NCI-H510A treated with DMSO at 0.1 percent for 48 hours (cell line): ENCODE data around the gene KIAA0319L.
"Not testable (repeated sequence)": the region's sequence is repeated elsewhere in the genome, so short reads cannot be mapped to it uniquely, and the experiment has no call there.

Experiments used
- DNase-seq: peaks from one replicate; lab custom pipeline; 2025; lab: John Stamatoyannopoulos, UW

The KIAA0319L gene

GRCh38 chr1:35557118-35557610 is at the start of gene KIAA0319L:
Gene KIAA0319L (minus strand): TSS chr1:35557403. CDS start chr1:35554491, 2,912 bp downstream.
- peak; percentile 99 for DNase-seq

DNA sequence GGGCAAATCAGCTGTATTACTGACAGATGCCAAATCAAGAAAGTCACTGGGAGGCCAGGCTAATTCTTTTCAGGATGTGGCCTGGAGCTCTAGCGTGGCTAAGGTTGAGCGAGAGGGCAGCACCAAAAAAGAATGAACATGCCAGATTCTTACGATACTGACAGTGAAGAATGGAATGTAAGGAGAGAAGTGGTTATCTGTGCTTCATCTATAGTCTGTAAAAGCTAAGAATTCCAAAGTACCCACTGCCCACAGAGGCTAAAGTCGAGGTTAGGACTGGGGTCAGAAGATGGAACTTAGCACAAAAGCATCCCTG is 48.6 kb upstream of the KIAA0319L start:
- DNase-seq = no peak

DNA sequence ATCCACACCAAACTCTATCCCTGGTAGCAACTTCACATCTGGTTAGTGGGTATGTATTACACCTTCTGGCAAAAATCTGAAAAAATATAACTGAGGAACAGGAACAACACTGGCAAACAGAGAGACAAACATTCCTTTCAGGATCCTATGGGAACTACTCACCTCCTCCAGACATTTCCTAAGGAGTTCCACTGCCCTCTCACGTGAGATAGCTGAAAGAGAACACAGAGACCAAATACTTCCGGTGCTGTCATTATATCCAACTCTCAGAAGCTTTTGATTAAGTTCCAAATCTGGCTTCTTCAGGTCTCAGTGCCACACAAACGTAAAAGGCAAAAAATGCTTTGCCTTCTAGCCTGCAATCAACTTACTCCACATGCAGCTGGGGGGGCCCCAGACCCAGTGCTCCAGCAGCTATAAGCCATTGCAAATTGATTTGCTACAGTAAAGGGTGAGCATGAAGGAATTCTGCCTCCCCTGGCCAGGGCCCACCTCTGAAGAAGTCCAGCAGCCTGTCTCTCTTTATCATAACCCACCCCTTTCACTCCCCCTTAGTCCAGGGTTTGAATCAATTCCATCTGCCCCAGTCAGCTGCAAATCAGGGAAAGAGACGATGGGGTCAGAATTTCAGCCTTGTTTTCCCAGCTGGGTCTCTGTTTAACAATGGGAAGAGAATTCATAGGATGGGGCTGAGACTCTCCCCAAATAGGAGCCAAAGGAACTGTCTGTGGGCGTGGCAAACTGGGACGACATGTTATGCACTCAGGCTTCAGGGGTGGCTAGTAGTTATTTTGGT is 48.1 kb upstream of the KIAA0319L start:
- no peak for DNase-seq

GRCh38 chr1:35603941-35604340 is 46.7 kb upstream of the KIAA0319L start:
- no peak for DNase-seq

DNA sequence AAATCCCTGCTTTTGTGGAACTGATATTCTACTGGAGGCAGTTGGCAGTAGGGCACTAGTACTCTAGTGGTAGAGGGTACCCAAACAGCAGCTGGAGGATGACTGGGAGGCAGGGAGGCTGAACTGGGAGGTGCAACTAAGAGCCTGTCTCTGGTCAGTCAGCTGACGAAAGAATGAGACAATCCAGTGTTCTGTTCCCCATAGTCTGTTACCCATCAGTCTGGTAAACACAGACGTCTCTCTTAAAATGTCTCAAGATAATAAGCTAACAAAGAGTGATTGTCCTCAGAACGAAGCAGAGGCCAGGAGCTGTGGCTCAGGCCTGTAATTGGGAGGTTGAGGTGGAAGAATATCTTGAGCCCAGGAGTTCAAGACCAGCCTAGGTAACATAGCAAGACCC is 46.3 kb upstream of the KIAA0319L start:
- no peak for DNase-seq

GRCh38 chr1:35600593-35600992 is 43.4 kb upstream of the KIAA0319L start:
- DNase-seq = no peak

- DNase-seq = no peak
Measured at GRCh38 chr1:35599411-35599810, 42.2 kb upstream of the KIAA0319L start.

GRCh38 chr1:35598895-35599294 is 41.7 kb upstream of the KIAA0319L start:
- no peak for DNase-seq

- no peak for DNase-seq
Measured at GRCh38 chr1:35597870-35598269, 40.7 kb upstream of the KIAA0319L start.

DNA sequence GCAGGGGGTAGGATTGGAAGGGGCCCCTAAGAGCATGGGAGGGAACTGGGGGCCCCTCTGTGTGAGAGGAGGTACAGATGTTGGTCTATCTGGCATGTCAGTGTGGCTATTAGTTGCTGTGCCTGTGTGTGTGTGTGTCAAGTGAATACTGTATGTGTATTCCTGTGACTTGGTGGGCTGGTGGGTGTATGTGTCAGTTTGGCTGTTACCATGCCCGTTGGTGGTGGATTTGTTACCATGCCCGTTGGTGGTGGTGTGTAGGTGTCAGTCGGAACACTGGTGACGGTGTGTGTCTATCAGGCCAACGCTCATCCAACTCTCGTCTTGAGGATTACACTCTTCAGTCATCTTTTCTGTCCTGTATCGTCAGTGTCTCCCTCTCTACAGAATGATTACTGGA is 38.5 kb upstream of the KIAA0319L start:
- DNase-seq = no peak

GRCh38 chr1:35594005-35594760 is 37.0 kb upstream of the KIAA0319L start:
- no peak for DNase-seq

DNA sequence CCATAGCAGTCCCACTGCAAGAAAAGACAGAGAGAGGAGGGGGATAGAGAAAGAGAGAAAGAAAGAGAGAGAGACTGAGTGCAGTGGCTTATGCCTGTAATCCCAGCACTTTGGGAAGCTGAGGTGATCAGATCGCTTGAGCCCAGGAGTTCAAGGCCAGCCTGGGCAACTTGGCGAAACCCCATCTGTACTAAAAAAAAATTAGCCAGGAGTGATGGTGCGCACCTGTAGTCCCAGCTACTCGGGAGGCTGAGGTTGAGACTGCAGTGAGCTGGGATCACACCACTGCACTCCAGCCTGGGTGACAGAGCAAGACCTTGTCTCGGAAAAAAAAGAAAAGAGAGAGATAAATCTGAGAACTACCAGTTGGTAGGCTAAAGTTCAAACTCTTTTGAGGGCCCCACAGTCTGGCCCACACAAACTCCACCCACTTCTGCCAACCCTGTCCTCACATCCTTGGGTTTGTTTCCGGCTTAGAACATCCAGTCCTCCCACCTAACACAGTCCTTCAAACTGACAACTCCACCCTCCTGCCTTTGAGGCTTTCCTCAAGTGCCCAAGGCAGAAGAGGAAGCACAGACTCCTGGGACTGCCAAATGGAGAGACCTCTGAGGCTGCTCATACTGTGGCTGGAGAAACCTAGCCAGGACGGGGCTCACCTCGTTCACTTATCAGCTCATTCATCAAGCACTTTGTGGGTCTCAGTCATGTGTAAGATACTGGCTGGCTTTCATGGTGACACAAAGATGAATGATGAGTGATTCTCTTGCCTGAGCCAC is 36.0 kb upstream of the KIAA0319L start:
- no peak for DNase-seq

DNA sequence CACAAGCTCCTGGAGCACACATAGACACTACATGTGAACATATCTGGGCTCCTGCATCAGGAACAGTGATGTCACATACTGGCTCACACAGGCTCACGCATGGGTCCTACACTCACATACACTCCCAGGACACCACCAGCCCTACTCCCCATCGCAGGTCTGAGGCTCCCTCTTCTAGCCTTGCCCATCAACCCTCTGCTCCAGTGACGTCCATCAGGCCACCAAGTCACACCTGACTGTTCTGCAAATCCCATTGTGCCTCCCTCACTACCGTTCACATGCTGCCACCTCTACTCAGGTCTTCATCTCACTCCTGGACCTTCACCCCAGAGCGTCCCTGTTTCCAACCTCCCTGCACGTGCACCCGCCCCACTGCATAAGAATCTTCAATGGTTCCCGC is 34.0 kb upstream of the KIAA0319L start:
- DNase-seq = no peak

DNA sequence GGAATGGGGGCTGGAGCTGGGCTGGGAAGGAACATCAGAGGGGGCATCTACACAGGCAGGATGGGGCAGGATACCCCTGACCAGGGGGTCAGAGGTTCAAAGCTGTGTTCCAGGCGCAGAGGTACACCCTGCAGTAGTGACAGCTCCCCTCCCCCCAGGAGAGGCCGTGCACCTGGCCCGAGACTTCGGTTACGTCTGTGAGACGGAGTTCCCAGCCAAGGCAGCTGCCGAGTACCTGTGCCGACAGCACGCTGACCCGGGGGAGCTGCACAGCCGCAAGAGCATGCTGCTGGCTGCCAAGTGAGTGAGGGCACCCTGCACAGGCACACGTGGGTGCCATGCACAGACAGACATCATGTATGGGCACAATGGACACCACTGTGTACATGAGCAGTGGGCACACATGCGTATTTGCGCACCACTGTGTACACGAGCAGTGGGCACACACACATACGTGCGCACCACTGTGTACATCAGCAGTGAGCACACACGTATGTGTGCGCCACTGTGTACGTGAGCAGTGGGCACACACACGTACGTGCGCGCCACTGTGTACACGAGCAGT is 33.4 kb upstream of the KIAA0319L start:
- no peak for DNase-seq

DNA sequence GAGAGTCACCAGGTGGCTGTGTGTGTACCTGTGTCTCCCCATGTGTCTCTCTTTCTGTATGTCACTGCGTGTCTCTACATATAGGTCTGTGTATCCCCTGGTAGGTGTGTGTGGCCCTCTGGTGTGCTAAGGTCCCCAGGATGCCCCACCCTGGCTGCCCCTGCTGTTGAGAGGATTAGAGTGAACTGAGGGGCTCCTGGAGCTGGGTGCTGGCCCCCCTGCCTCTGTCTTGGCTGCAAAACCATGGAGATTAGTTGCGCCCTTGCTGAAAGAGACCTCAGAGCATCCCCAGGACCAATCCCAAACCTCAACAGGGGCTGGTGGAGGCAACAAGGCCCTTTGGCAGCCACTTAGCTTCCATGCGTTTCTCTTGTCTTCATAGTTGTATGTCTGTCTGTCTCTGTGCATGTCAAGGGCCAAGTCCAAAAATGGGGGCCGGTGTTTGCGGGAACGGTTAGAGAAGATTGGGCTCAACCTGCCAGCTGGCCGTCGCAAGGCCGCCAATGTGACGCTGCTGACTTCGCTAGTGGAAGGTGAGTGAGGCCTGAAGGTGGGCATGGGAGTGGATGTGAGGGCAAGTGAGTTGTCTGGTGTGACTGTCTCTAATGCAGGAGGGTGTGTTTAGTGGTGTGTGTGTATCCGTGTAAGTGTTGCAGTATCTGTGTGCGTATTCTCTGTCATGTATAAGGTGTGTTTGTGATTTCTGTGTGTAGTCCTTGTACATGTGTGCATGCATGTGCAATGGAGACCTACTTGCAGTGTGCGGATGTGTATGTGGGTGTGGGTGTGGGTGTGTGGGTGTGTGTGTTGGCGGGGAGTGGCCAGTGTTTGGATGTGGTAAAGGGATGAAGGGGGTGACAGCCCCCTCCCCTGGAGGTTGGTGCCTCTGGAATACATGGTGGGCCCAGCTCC is 32.6 kb upstream of the KIAA0319L start:
- DNase-seq = no peak

- DNase-seq = no peak
Measured at GRCh38 chr1:35588197-35588910, 31.2 kb upstream of the KIAA0319L start.

- DNase-seq = no peak
Measured at GRCh38 chr1:35587736-35588135, 30.5 kb upstream of the KIAA0319L start.

DNA sequence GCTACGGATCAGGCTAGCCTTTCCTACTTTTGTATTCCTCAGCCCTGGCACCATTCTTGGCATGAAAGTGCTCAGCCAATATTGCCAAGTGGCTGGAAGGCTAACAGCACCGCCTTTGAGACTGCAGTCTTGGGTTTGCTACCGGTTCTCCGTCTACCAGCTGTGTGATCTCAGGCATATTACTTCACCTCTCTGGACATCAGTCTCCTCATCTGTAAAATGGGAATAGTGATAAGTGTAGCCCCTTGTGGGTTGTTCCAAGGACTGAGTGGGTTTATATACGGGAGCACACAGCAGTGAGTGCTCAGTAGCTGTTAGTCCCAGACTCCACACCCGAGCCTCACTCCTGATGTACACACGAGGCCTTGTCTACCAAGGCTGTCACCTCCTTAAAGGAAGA is 29.6 kb upstream of the KIAA0319L start:
- DNase-seq = no peak

- DNase-seq = not testable (repeated sequence)
Measured at GRCh38 chr1:35585805-35586204, 28.6 kb upstream of the KIAA0319L start.

- no peak for DNase-seq
Measured at GRCh38 chr1:35585281-35585680, 28.1 kb upstream of the KIAA0319L start.
